GM21526 (cell line): ENCODE results near the gene PAK1.
"Not testable (repeated sequence)": the region's sequence is repeated elsewhere in the genome, so short reads cannot be mapped to it uniquely, and the experiment has no call there.

ENCODE experiments used
- ATAC-seq: cut with Tn5 transposase; IDR thresholded peaks from one replicate; pipeline ENCODE4 v1.9.1; 2021; ENCODE audit warnings: moderate library complexity; ENCODE audit not compliant: unreplicated experiment, low FRiP score

PAK1 gene

GRCh38 chr11:77409046-77409445 lies 64.8 kb downstream of the PAK1 start:
- no peak for ATAC-seq

- no peak for ATAC-seq
These were observed 66.3 kb downstream of the PAK1 start for GRCh38 chr11:77407613-77408012.

- no peak for ATAC-seq
These were observed 67.5 kb downstream of the PAK1 start for GRCh38 chr11:77406396-77406795.

- ATAC-seq = no peak
These were observed 70.7 kb downstream of the PAK1 start for GRCh38 chr11:77403211-77403610.

GRCh38 chr11:77402218-77402556 lies 71.7 kb downstream of the PAK1 start:
- ATAC-seq = no peak

- ATAC-seq = no peak
These were observed 72.2 kb downstream of the PAK1 start for GRCh38 chr11:77401486-77402217.

- ATAC-seq = no peak
These were observed 73.0 kb downstream of the PAK1 start for GRCh38 chr11:77400775-77401449.

GRCh38 chr11:77400271-77400670 lies 73.6 kb downstream of the PAK1 start:
- no peak for ATAC-seq

GRCh38 chr11:77397631-77398030 lies 76.3 kb downstream of the PAK1 start:
- ATAC-seq = no peak

GRCh38 chr11:77396911-77397310 lies 77.0 kb downstream of the PAK1 start:
- no peak for ATAC-seq

- no peak for ATAC-seq
These were observed 77.6 kb downstream of the PAK1 start for GRCh38 chr11:77396305-77396704.

GRCh38 chr11:77395460-77396173 lies 78.3 kb downstream of the PAK1 start:
- ATAC-seq = no peak

GRCh38 chr11:77392842-77393241 lies 81.1 kb downstream of the PAK1 start:
- no peak for ATAC-seq

- no peak for ATAC-seq
These were observed 86.2 kb downstream of the PAK1 start for GRCh38 chr11:77387701-77388100.

- ATAC-seq = no peak
These were observed 87.7 kb downstream of the PAK1 start for GRCh38 chr11:77386178-77386577.

GRCh38 chr11:77385255-77385771 lies 88.6 kb downstream of the PAK1 start:
- ATAC-seq = not testable (repeated sequence)

GRCh38 chr11:77384571-77384970 lies 89.3 kb downstream of the PAK1 start:
- ATAC-seq = no peak

GRCh38 chr11:77383349-77383748 lies 90.5 kb downstream of the PAK1 start:
- ATAC-seq = not testable (repeated sequence)

- no peak for ATAC-seq
These were observed 91.9 kb downstream of the PAK1 start for GRCh38 chr11:77381729-77382665.

- ATAC-seq = no peak
These were observed 94.0 kb downstream of the PAK1 start for GRCh38 chr11:77379934-77380333.
